PC-3 (cell line): Measurements from ENCODE around the gene PAPPA. TPM values are rescaled to one million over a fixed set of nuclear protein-coding genes. Genes with fewer than 3 reads are reported as not detected.

Source experiments
- ATAC-seq: fragments of 200-7000 bp; cut with Tn5 transposase; 2 replicates; pipeline ENCODE4 v1.9.1; 2020; ENCODE audit warnings: mild to moderate bottlenecking, moderate library complexity
- BruUV-seq: library from RNA; stranded (reverse); fragments of 400-500 nt; replicated peaks from 2 replicates; lab custom pipeline; 2021; lab: Mats Ljungman, UMichigan
- CTCF ChIA-PET: fragments of 300-600 bp; sonication (Branson Sonifier 250); formaldehyde crosslinking; loops from one replicate; lab custom pipeline; 2022; ENCODE audit warnings: antibody characterized with exemption; lab: Charles Lee
- POLR2A ChIA-PET: fragments of 300-600 bp; sonication (Branson Sonifier 250); formaldehyde crosslinking; loops from one replicate; lab custom pipeline; 2022; ENCODE audit warnings: antibody characterized with exemption; ENCODE audit not compliant: unreplicated experiment; lab: Charles Lee
- DNase-seq: peaks from one replicate; pipeline ENCODE4 v3.0.0-alpha.2; 2015
- H2AFZ ChIP-seq: fragments of 300-600 bp; sonication (generic); 2 replicates; pipeline ENCODE4 v1.6.0; 2016; ENCODE audit warnings: antibody characterized with exemption, low read length
- H3F3A ChIP-seq: fragments of 300-600 bp; sonication (generic); one replicate; pipeline ENCODE4 v1.6.0; 2017; ENCODE audit warnings: antibody characterized with exemption, low read length, control low read depth, mild to moderate bottlenecking; ENCODE audit not compliant: unreplicated experiment
- H3K27ac ChIP-seq: fragments of 300-600 bp; sonication (generic); 2 replicates; pipeline ENCODE4 v1.5.1; 2016; ENCODE audit warnings: mild to moderate bottlenecking, low read length
- H3K27me3 ChIP-seq: fragments of 300-600 bp; sonication (generic); 2 replicates; pipeline ENCODE4 v1.6.1; 2016; ENCODE audit warnings: low read length, mixed read lengths
- H3K36me3 ChIP-seq: fragments of 300-600 bp; sonication (generic); 2 replicates; pipeline ENCODE4 v1.6.1; 2016; ENCODE audit warnings: low read depth, mixed run types, low read length, mixed read lengths
- H3K4me1 ChIP-seq: fragments of 300-600 bp; sonication (generic); 2 replicates; pipeline ENCODE4 v1.5.1; 2016; ENCODE audit warnings: low read length; ENCODE audit not compliant: insufficient read depth
- H3K4me2 ChIP-seq: fragments of 300-600 bp; sonication (generic); 2 replicates; pipeline ENCODE4 v1.6.0; 2016; ENCODE audit warnings: low read length
- H3K4me3 ChIP-seq: fragments of 300-600 bp; sonication (generic); 2 replicates; pipeline ENCODE4 v1.5.1; 2016; ENCODE audit warnings: mild to moderate bottlenecking, low read length, mixed read lengths
- H3K79me2 ChIP-seq: fragments of 300-600 bp; sonication (generic); 2 replicates; pipeline ENCODE4 v1.6.1; 2017; ENCODE audit warnings: low read length, mixed read lengths
- H3K9ac ChIP-seq: fragments of 300-600 bp; sonication (generic); 2 replicates; pipeline ENCODE4 v1.6.0; 2016; ENCODE audit warnings: mild to moderate bottlenecking, low read length
- H3K9me2 ChIP-seq: fragments of 300-600 bp; sonication (generic); replicated peaks from 2 replicates; pipeline ENCODE4 v1.6.1; 2016; ENCODE audit warnings: mixed run types, low read length, mixed read lengths
- H3K9me3 ChIP-seq: fragments of 300-600 bp; sonication (generic); 2 replicates; pipeline ENCODE4 v1.6.1; 2016; ENCODE audit warnings: low read length, mixed read lengths
- H4K20me1 ChIP-seq: fragments of 300-600 bp; sonication (generic); 2 replicates; pipeline ENCODE4 v1.6.1; 2016; ENCODE audit warnings: low read length, mixed read lengths
- EZH2 ChIP-seq: fragments of 300-600 bp; sonication (generic); IDR thresholded peaks from one replicate; pipeline ENCODE4 v1.6.1; 2017; ENCODE audit warnings: antibody characterized with exemption, mild to moderate bottlenecking, low read length; ENCODE audit not compliant: unreplicated experiment
- EZH2phosphoT487 ChIP-seq: fragments of 300-600 bp; sonication (generic); IDR thresholded peaks from 2 replicates; pipeline ENCODE4 v1.6.1; 2018; ENCODE audit warnings: mild to moderate bottlenecking, antibody characterized with exemption, low read length, borderline replicate concordance
- intact Hi-C: fragments of 100-400 bp; cut with micrococcal nuclease; formaldehyde crosslinking; loops from 2 replicates; pipeline ENCODE4 v1.9.0; 2023
- total RNA-seq: library from RNA; depleted of rRNA; stranded (reverse); fragments of >200 nt; gene quantifications from 2 replicates; pipeline ENCODE4 v1.2.3, GENCODE V29; 2014
- TF ChIP-seq, protein P1 (sequence below): fragments of 300-600 bp; sonication (generic); conservative IDR thresholded peaks from 2 replicates; pipeline ENCODE4 v1.5.1; 2017; ENCODE audit warnings: antibody characterized with exemption, low read depth, mild to moderate bottlenecking, low read length

The PAPPA gene
- total RNA-seq, 1 experiment from 2014 or later = not detected

DNA sequence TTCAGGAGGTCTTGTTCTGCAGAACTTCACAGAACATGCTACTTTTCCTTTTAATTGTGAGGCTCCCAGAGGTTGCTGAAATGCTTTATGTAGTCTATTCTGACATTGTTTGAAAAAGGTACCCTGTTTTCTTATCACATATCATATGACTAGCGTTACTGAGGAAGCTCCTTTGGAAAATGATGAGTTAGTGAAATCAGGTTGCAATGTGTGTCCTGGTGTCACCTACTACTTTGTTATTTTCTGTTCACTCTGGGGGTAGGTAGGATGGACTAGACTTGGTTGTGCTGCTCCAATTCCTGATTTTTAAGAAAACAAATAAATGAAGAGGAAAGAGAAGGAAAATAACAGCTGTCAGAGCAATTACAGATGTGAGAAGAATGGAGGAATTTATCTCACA is 93.7 kb downstream of the PAPPA start:
- H3K79me2 ChIP-seq = no peaks in the 10 kb centered on the region
- H4K20me1 ChIP-seq = no peaks in the 10 kb centered on the region
- H2AFZ ChIP-seq = no peak overlapping the region
- BruUV-seq = no TSS peak
- no peak overlapping the region for H3K4me3 ChIP-seq
- intact Hi-C loops = no loop called here
- H3K9me2 ChIP-seq = no peaks in the 10 kb centered on the region
- CTCF ChIA-PET = no interaction called here
- H3K4me2 ChIP-seq = no peak overlapping the region
- H3K4me1 ChIP-seq = no peaks in the 10 kb centered on the region
- H3K36me3 ChIP-seq = no peaks in the 10 kb centered on the region
- H3K27ac ChIP-seq = no peak overlapping the region
- H3K27me3 ChIP-seq = peaks cover 5% of the 10 kb centered on the region; the same call in 1 of the 2 replicates
- no peaks in the 10 kb centered on the region for H3K9me3 ChIP-seq
- ATAC-seq (no peak), DNase-seq (no peak)
- H3F3A ChIP-seq = no peaks in the 10 kb centered on the region
- POLR2A ChIA-PET = no interaction called here
- no peak overlapping the region for H3K9ac ChIP-seq
- TF ChIP-seq EZH2 (no peak), EZH2phosphoT487 (no peak)
- TF ChIP-seq, protein P1, sequence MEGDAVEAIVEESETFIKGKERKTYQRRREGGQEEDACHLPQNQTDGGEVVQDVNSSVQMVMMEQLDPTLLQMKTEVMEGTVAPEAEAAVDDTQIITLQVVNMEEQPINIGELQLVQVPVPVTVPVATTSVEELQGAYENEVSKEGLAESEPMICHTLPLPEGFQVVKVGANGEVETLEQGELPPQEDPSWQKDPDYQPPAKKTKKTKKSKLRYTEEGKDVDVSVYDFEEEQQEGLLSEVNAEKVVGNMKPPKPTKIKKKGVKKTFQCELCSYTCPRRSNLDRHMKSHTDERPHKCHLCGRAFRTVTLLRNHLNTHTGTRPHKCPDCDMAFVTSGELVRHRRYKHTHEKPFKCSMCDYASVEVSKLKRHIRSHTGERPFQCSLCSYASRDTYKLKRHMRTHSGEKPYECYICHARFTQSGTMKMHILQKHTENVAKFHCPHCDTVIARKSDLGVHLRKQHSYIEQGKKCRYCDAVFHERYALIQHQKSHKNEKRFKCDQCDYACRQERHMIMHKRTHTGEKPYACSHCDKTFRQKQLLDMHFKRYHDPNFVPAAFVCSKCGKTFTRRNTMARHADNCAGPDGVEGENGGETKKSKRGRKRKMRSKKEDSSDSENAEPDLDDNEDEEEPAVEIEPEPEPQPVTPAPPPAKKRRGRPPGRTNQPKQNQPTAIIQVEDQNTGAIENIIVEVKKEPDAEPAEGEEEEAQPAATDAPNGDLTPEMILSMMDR = no peak

DNA sequence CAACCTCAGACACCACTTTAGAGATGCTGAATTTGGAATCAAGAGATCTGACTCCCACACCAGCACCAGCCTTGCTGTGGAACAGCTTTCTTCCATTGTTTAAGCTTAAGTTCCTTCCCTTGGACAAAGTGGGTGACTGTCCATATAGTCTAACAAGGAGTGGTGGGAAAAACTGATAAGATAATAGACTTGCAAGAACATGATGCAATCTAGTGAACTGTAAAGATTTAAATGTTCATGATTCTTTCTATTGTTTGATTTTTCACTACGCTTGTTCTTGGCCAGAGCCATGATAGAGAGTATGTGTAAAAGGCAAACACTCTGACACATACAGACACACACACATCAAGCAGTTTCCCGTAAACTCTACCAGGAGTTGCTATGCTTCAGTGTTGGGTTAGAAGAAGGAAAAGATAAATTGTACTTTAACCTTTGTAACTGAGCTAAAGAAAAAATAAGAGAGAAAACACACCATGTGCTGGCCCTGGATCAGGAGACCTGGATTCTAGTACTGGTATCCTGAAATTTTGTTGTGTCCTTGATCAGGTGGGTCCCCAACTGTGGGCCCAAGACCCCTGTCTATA is 94.3 kb downstream of the PAPPA start:
- CTCF ChIA-PET = no interaction called here
- H3K4me3 ChIP-seq = no peak overlapping the region
- POLR2A ChIA-PET = no interaction called here
- no peaks in the 10 kb centered on the region for H3K36me3 ChIP-seq
- H3K9ac ChIP-seq = no peak overlapping the region
- H3K4me1 ChIP-seq = no peaks in the 10 kb centered on the region
- no peak overlapping the region for H2AFZ ChIP-seq
- H3K27ac ChIP-seq = no peak overlapping the region
- no peaks in the 10 kb centered on the region for H4K20me1 ChIP-seq
- DNase-seq = no peak
- BruUV-seq = no TSS peak
- H3K27me3 ChIP-seq = peaks cover 11% of the 10 kb centered on the region
- no peak overlapping the region for H3K4me2 ChIP-seq
- no peak for ATAC-seq
- no peaks in the 10 kb centered on the region for H3F3A ChIP-seq
- H3K79me2 ChIP-seq = no peaks in the 10 kb centered on the region
- TF ChIP-seq EZH2phosphoT487 (no peak), EZH2 (no peak)
- TF ChIP-seq, protein P1 = no peak
- no peaks in the 10 kb centered on the region for H3K9me3 ChIP-seq
- no peaks in the 10 kb centered on the region for H3K9me2 ChIP-seq
- intact Hi-C loops = no loop called here

DNA sequence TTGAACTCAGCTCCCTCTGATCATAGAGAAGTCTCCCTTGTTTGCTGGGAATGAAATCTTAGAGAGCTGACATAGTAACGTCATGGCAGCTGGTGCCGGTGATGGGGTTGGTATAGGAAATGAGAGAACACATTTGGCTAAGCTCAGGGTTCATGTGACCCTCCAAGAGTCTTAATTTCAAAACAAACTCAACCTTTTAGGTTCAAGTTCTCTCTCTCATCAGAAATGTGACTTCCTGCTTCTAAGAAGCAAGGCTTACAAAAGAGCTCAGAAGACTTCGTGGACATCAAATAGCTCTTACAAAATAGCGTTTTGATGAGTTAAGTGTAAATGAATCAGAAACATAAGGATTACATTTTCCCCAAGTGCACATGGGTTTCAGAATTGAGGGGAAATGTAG is 97.3 kb downstream of the PAPPA start:
- POLR2A ChIA-PET = no interaction called here
- Histone ChIP-seq H3K79me2 (no peaks in the 10 kb centered on the region), H4K20me1 (no peaks in the 10 kb centered on the region), H3K4me2 (no peak overlapping the region), H3K36me3 (no peaks in the 10 kb centered on the region), H3F3A (no peaks in the 10 kb centered on the region), H3K4me1 (no peaks in the 10 kb centered on the region), H3K4me3 (no peak overlapping the region), H2AFZ (no peak overlapping the region), H3K9ac (no peak overlapping the region), H3K9me2 (no peaks in the 10 kb centered on the region), H3K27ac (no peak overlapping the region), H3K27me3 (peaks cover 15% of the 10 kb centered on the region), H3K9me3 (no peaks in the 10 kb centered on the region)
- no peak for DNase-seq
- TF ChIP-seq EZH2 = no peak
- no peak for TF ChIP-seq EZH2phosphoT487
- TF ChIP-seq, protein P1 = no peak
- intact Hi-C loops = no loop called here
- no peak for ATAC-seq
- CTCF ChIA-PET = interaction anchor here (0.5 kb wide), 1 partner anchor 657 kb away, joined by 3 read pairs; no protein-coding TSS in a partner anchor
- no TSS peak for BruUV-seq
